GM12878 (cell line): Measurements from ENCODE around the gene NAT8. TPM values are rescaled to one million over a fixed set of nuclear protein-coding genes. Genes with fewer than 3 reads are reported as not detected.

Experiments
- ATAC-seq: fragments of 200-7000 bp; cut with Tn5 transposase; 3 replicates; pipeline ENCODE4 v1.9.1; 2020; ENCODE audit warnings: mild to moderate bottlenecking, moderate library complexity
- BruUV-seq: library from RNA; stranded (reverse); fragments of 400-500 nt; replicated peaks from 2 replicates; lab custom pipeline; 2021; lab: Mats Ljungman, UMichigan
- CTCF ChIA-PET: fragments of 300-600 bp; sonication (Branson Sonifier 250); formaldehyde crosslinking; extraction: SDS; loops from one replicate; lab custom pipeline; 2021; ENCODE audit warnings: inconsistent platforms; lab: Yijun Ruan, JAX
- POLR2A ChIA-PET: fragments of 350-600 bp; formaldehyde crosslinking; extraction: SDS; loops from one replicate; lab custom pipeline; 2021; ENCODE audit warnings: inconsistent platforms; lab: Charles Lee
- RAD21 ChIA-PET: fragments of 300-600 bp; sonication (Branson Sonifier 250); formaldehyde crosslinking; loops from one replicate; lab custom pipeline; 2023; ENCODE audit warnings: antibody characterized with exemption; ENCODE audit not compliant: unreplicated experiment; lab: Charles Lee
- SMC1A ChIA-PET: fragments of 300-600 bp; sonication (Branson Sonifier 250); formaldehyde crosslinking; loops from one replicate; lab custom pipeline; 2023; ENCODE audit not compliant: unreplicated experiment, uncharacterized antibody; lab: Charles Lee
- DNase-seq: peaks from one replicate; pipeline ENCODE4 v3.0.0-alpha.2; 2011; ENCODE audit warnings: low read depth, low spot score
- FAIRE-seq: peaks from 3 replicates; lab custom pipeline; 2011; peaks lifted over from hg19 to GRCh38; lab: Jason Lieb, UNC
- H2AFZ ChIP-seq: 2 replicates; pipeline ENCODE4 v1.6.0; 2011; ENCODE audit warnings: low read depth, low read length, control low read depth; ENCODE audit not compliant: control insufficient read depth
- H3K27ac ChIP-seq: 2 replicates; pipeline ENCODE4 v1.5.1; 2011; ENCODE audit warnings: control low read depth; ENCODE audit not compliant: control insufficient read depth, insufficient read depth
- H3K27me3 ChIP-seq, 2 experiments: replicated peaks in 1 of 2; 2 replicates each; pipeline versions ENCODE4 v1.6.0 to v1.6.1; 2011; ENCODE audit warnings: low read length in 1 of 2; ENCODE audit not compliant: control insufficient read depth in 2 of 2, insufficient read depth in 2 of 2
- H3K36me3 ChIP-seq, 2 experiments: 2 replicates each; pipeline ENCODE4 v1.5.1; 2011; ENCODE audit warnings: low read length in 1 of 2; ENCODE audit not compliant: control insufficient read depth in 2 of 2, insufficient read depth in 2 of 2
- H3K4me1 ChIP-seq: 2 replicates; pipeline ENCODE4 v1.6.1; 2011; ENCODE audit warnings: mild to moderate bottlenecking, low read length, moderate library complexity, mixed read lengths; ENCODE audit not compliant: control insufficient read depth, insufficient read depth
- H3K4me2 ChIP-seq: 2 replicates; pipeline ENCODE4 v1.6.0; 2011; ENCODE audit warnings: control low read depth; ENCODE audit not compliant: control insufficient read depth, insufficient read depth
- H3K4me3 ChIP-seq: fragments of 200-600 bp; sonication (generic); 2 replicates; pipeline ENCODE4 v1.5.1; 2016
- H3K79me2 ChIP-seq: 2 replicates; pipeline ENCODE4 v1.6.0; 2011; ENCODE audit warnings: low read length; ENCODE audit not compliant: control insufficient read depth, insufficient read depth
- H3K9ac ChIP-seq: 2 replicates; pipeline ENCODE4 v1.8.0; 2011; ENCODE audit warnings: low read length, control low read depth, mixed read lengths; ENCODE audit not compliant: control insufficient read depth, insufficient read depth
- H3K9me3 ChIP-seq: replicated peaks from 3 replicates; pipeline ENCODE4 v1.5.1; 2011; ENCODE audit warnings: mild to moderate bottlenecking, low read length; ENCODE audit not compliant: control insufficient read depth, insufficient read depth
- H4K20me1 ChIP-seq: 2 replicates; pipeline ENCODE4 v1.6.0; 2011; ENCODE audit not compliant: control insufficient read depth, insufficient read depth
- JUND ChIP-seq: IDR thresholded peaks from 2 replicates; pipeline ENCODE4 v1.6.1; 2012; ENCODE audit warnings: low read depth, mild to moderate bottlenecking, low read length, improper control_type of control experiment, moderate library complexity
- RBBP5 ChIP-seq: fragments of 200-600 bp; sonication (generic); conservative IDR thresholded peaks from 2 replicates; pipeline ENCODE4 v1.6.1; 2016
- SKIL ChIP-seq: fragments of 450-650 bp; IDR thresholded peaks from 2 replicates; pipeline ENCODE4 v1.6.1; 2017; ENCODE audit warnings: mild to moderate bottlenecking, low read depth, inconsistent platforms; ENCODE audit not compliant: poor library complexity, severe bottlenecking
- SMAD1 ChIP-seq: fragments of 450-650 bp; IDR thresholded peaks from 2 replicates; pipeline ENCODE4 v1.6.1; 2018; ENCODE audit warnings: mild to moderate bottlenecking, low read depth; ENCODE audit not compliant: partially characterized antibody
- STAT1 ChIP-seq: fragments of 450-650 bp; conservative IDR thresholded peaks from 2 replicates; pipeline ENCODE4 v1.6.1; 2014; ENCODE audit warnings: antibody characterized with exemption, mild to moderate bottlenecking
- YY1 ChIP-seq: IDR thresholded peaks from 2 replicates; pipeline ENCODE4 v1.6.1; 2011; ENCODE audit warnings: low read depth, mild to moderate bottlenecking, low read length
- ZNF207 ChIP-seq: fragments of 450-650 bp; IDR thresholded peaks from 2 replicates; pipeline ENCODE4 v1.6.1; 2014; ENCODE audit warnings: antibody characterized with exemption, mild to moderate bottlenecking, borderline replicate concordance
- WGBS: methylation state at CpG from one replicate; pipeline ENCODE4 v1.1.6; 2016; ENCODE audit warnings: low lambda C conversion rate; ENCODE audit not compliant: insufficient replicate concordance, insufficient coverage; ENCODE audit errors: missing lambda C conversion rate; 5-methylcytosine and 5-hydroxymethylcytosine counted together
- in situ Hi-C: fragments of 300-500 bp; cut with MboI; formaldehyde crosslinking; loops from 9 replicates; pipeline ENCODE4 v1.14.3; 2018; ENCODE audit warnings: mixed read lengths
- intact Hi-C: fragments of 100-400 bp; cut with micrococcal nuclease; formaldehyde crosslinking; loops from one replicate; pipeline ENCODE4 v1.14.2; 2022; ENCODE audit not compliant: unreplicated experiment
- polyA plus RNA-seq, 11 experiments: library from polyadenylated mRNA; depleted of rRNA in 4 of 11; unstranded in 6 of 11; stranded (reverse) in 5 of 11; fragments of >200 nt; fragmentation: Nextera tagmentation in 4 of 11; fragmentation: Illumina TruSeq in 1 of 11; extraction: Ambion mirVana in 4 of 11; extraction: Trizol in 1 of 11; gene quantifications; 1 replicate in 1 of 11; 2 replicates in 10 of 11; pipeline versions ENCODE4 v1.2.1 to v1.2.3, GENCODE V29; 2011 to 2016; ENCODE audit warnings: inconsistent platforms in 2 of 11, missing spikeins in 2 of 11, low read depth in 1 of 11
- total RNA-seq, 4 experiments: library from RNA; depleted of rRNA in 3 of 4; stranded (reverse); fragments of >200 nt in 3 of 4; fragmentation: Illumina TruSeq in 1 of 4; extraction: Trizol in 1 of 4; gene quantifications; 2 replicates each; pipeline versions ENCODE4 v1.2.1 to v1.2.3, GENCODE V29; 2013 to 2021

The NAT8 gene
- total and polyA plus RNA-seq, 10 of the 15 experiments (the other 5 are each of a cell fraction or from before 2014, with no cell fraction given): not detected

GRCh38 chr2:73593680-73594079, 48.5 kb downstream of the NAT8 start:
- ChIA-PET SMC1A (no interaction called here), CTCF (no interaction called here), RAD21 (no interaction called here), POLR2A (no interaction called here)
- intact Hi-C loops: no loop called here
- WGBS: 94% methylated on average over 2 of the region's 2 CpGs
- DNase-seq (no peak), ATAC-seq (no peak), FAIRE-seq (no peak)
- H3K36me3 ChIP-seq: no peaks in the 10 kb centered on the region
- H3K9me3 ChIP-seq: no peaks in the 10 kb centered on the region
- no peak overlapping the region for H3K27ac ChIP-seq
- no peak overlapping the region for H3K9ac ChIP-seq
- no peaks in the 10 kb centered on the region for H3K4me1 ChIP-seq
- H3K4me3 ChIP-seq: no peak overlapping the region
- no peak overlapping the region for H2AFZ ChIP-seq
- no peaks in the 10 kb centered on the region for H3K79me2 ChIP-seq
- TF ChIP-seq STAT1: no peak
- TF ChIP-seq SKIL: no peak
- TF ChIP-seq SMAD1: no peak
- no peak for TF ChIP-seq YY1
- no peak for TF ChIP-seq JUND
- no peak for TF ChIP-seq RBBP5
- no peak for TF ChIP-seq ZNF207
- in situ Hi-C loops: no loop called here
- no TSS peak for BruUV-seq
- H4K20me1 ChIP-seq: no peaks in the 10 kb centered on the region
- no peaks in the 10 kb centered on the region for H3K27me3 ChIP-seq
- no peak overlapping the region for H3K4me2 ChIP-seq

Other genes starting within 250 kb of the NAT8 start
- gene TPRKB, start 94.9 kb upstream of the NAT8 start, total RNA-seq (2014; rRNA removed): 32.5 and 36.8 TPM in 2 replicates
- 69.9 and 74.2 TPM in 2 replicates for gene TPRKB, start 94.9 kb upstream of the NAT8 start, total RNA-seq (2014; rRNA removed; fragmentation: Illumina TruSeq; extraction: Trizol)
- gene TPRKB, start 94.9 kb upstream of the NAT8 start, total RNA-seq (2021): 23.6 and 28.1 TPM in 2 replicates
- gene TPRKB, start 94.9 kb upstream of the NAT8 start, polyA plus RNA-seq (2011; rRNA removed): 42.9 and 73.0 TPM in 2 replicates
- 59.9 and 69.6 TPM in 2 replicates for gene TPRKB, start 94.9 kb upstream of the NAT8 start, polyA plus RNA-seq (2014; fragmentation: Illumina TruSeq; extraction: Trizol)
- 100 to 1,000 TPM; 116 to 124 TPM for gene TPRKB, start 94.9 kb upstream of the NAT8 start, polyA plus RNA-seq (2014; fragmentation: Nextera tagmentation; extraction: Ambion mirVana)
- 42.2 and 60.2 TPM in 2 replicates for gene TPRKB, start 94.9 kb upstream of the NAT8 start, polyA plus RNA-seq (2014; rRNA removed)
- gene TPRKB, start 94.9 kb upstream of the NAT8 start, polyA plus RNA-seq (2016; fragmentation: Nextera tagmentation; extraction: Ambion mirVana): 100 to 1,000 TPM; 122 to 129 TPM
- 48.9 and 51.7 TPM in 2 replicates for gene DUSP11, start 137.7 kb upstream of the NAT8 start, total RNA-seq (2014; rRNA removed)
- 36.4 and 40.3 TPM in 2 replicates for gene DUSP11, start 137.7 kb upstream of the NAT8 start, total RNA-seq (2014; rRNA removed; fragmentation: Illumina TruSeq; extraction: Trizol)
- gene DUSP11, start 137.7 kb upstream of the NAT8 start, total RNA-seq (2021): 25.9 and 26.4 TPM in 2 replicates
- gene DUSP11, start 137.7 kb upstream of the NAT8 start, polyA plus RNA-seq (2011; rRNA removed): 41.6 and 56.9 TPM in 2 replicates
- 46.9 and 59.9 TPM in 2 replicates for gene DUSP11, start 137.7 kb upstream of the NAT8 start, polyA plus RNA-seq (2014; fragmentation: Illumina TruSeq; extraction: Trizol)
- gene DUSP11, start 137.7 kb upstream of the NAT8 start, polyA plus RNA-seq (2014; fragmentation: Nextera tagmentation; extraction: Ambion mirVana): 10 to 100 TPM; 57.1 to 76.7 TPM
- gene DUSP11, start 137.7 kb upstream of the NAT8 start, polyA plus RNA-seq (2014; rRNA removed): 34.7 and 37.3 TPM in 2 replicates
- 10 to 100 TPM; 73.6 to 78.4 TPM for gene DUSP11, start 137.7 kb upstream of the NAT8 start, polyA plus RNA-seq (2016; fragmentation: Nextera tagmentation; extraction: Ambion mirVana)
- 0.27 and 0.28 TPM in 2 replicates for gene C2orf78, start 141.8 kb upstream of the NAT8 start, total RNA-seq (2014; rRNA removed)
- gene C2orf78, start 141.8 kb upstream of the NAT8 start, total RNA-seq (2014; rRNA removed; fragmentation: Illumina TruSeq; extraction: Trizol): 0.36 and 0.46 TPM in 2 replicates
- gene C2orf78, start 141.8 kb upstream of the NAT8 start, total RNA-seq (2021): 0.44 and 0.51 TPM in 2 replicates
- 0.08 and 0.13 TPM in 2 replicates for gene C2orf78, start 141.8 kb upstream of the NAT8 start, polyA plus RNA-seq (2011; rRNA removed)
- gene C2orf78, start 141.8 kb upstream of the NAT8 start, polyA plus RNA-seq (2014; fragmentation: Illumina TruSeq; extraction: Trizol): 0.62 and 0.84 TPM in 2 replicates
- gene C2orf78, start 141.8 kb upstream of the NAT8 start, polyA plus RNA-seq (2014; fragmentation: Nextera tagmentation; extraction: Ambion mirVana): under 1 TPM; 0.13 to 0.27 TPM
- 0.23 and 0.82 TPM in 2 replicates for gene C2orf78, start 141.8 kb upstream of the NAT8 start, polyA plus RNA-seq (2014; rRNA removed)
- gene C2orf78, start 141.8 kb upstream of the NAT8 start, polyA plus RNA-seq (2016; fragmentation: Nextera tagmentation; extraction: Ambion mirVana): under 1 TPM; 0.52 to 0.81 TPM
- gene STAMBP, start 186.5 kb upstream of the NAT8 start, total RNA-seq (2014; rRNA removed): 38.9 and 49.9 TPM in 2 replicates
- 50.1 and 53.3 TPM in 2 replicates for gene STAMBP, start 186.5 kb upstream of the NAT8 start, total RNA-seq (2014; rRNA removed; fragmentation: Illumina TruSeq; extraction: Trizol)
- gene STAMBP, start 186.5 kb upstream of the NAT8 start, total RNA-seq (2021): 44.0 and 45.0 TPM in 2 replicates
- gene STAMBP, start 186.5 kb upstream of the NAT8 start, polyA plus RNA-seq (2011; rRNA removed): 84.1 and 101 TPM in 2 replicates
- gene STAMBP, start 186.5 kb upstream of the NAT8 start, polyA plus RNA-seq (2014; fragmentation: Illumina TruSeq; extraction: Trizol): 77.8 and 108 TPM in 2 replicates
- gene STAMBP, start 186.5 kb upstream of the NAT8 start, polyA plus RNA-seq (2014; fragmentation: Nextera tagmentation; extraction: Ambion mirVana): 10 to 100 TPM; 67.3 to 72.2 TPM
- gene STAMBP, start 186.5 kb upstream of the NAT8 start, polyA plus RNA-seq (2014; rRNA removed): 43.1 and 51.9 TPM in 2 replicates
- 10 to 100 TPM; 82.2 to 83.2 TPM for gene STAMBP, start 186.5 kb upstream of the NAT8 start, polyA plus RNA-seq (2016; fragmentation: Nextera tagmentation; extraction: Ambion mirVana)